ENCODE data around the gene PPIL1.

PPIL1 gene

GRCh38 chr6:36834576-36835341 lies 39.8 kb downstream of the PPIL1 start:
- DNase-seq = peak; percentile 75

- no peak for DNase-seq
These were observed 41.3 kb downstream of the PPIL1 start for GRCh38 chr6:36833182-36833789.

GRCh38 chr6:36832313-36832712 lies 42.3 kb downstream of the PPIL1 start:
- DNase-seq = no peak

GRCh38 chr6:36830577-36830976 lies 44.0 kb downstream of the PPIL1 start:
- DNase-seq = no peak

GRCh38 chr6:36829919-36830544 lies 44.6 kb downstream of the PPIL1 start:
- no peak for DNase-seq

GRCh38 chr6:36827261-36828079 lies 47.1 kb downstream of the PPIL1 start:
- DNase-seq = no peak

GRCh38 chr6:36826520-36827227 lies 47.9 kb downstream of the PPIL1 start:
- DNase-seq = no peak

GRCh38 chr6:36825994-36826393 lies 48.6 kb downstream of the PPIL1 start:
- no peak for DNase-seq

GRCh38 chr6:36825452-36825851 lies 49.2 kb downstream of the PPIL1 start:
- DNase-seq = no peak

- no peak for DNase-seq
These were observed 50.4 kb downstream of the PPIL1 start for GRCh38 chr6:36824253-36824652.

GRCh38 chr6:36823421-36824096 lies 51.0 kb downstream of the PPIL1 start:
- DNase-seq = no peak

GRCh38 chr6:36822506-36823269 lies 51.9 kb downstream of the PPIL1 start:
- peak; percentile 90 for DNase-seq

GRCh38 chr6:36821581-36822335 lies 52.8 kb downstream of the PPIL1 start:
- no peak for DNase-seq

GRCh38 chr6:36820700-36821580 lies 53.7 kb downstream of the PPIL1 start:
- DNase-seq = no peak

- no peak for DNase-seq
These were observed 55.8 kb downstream of the PPIL1 start for GRCh38 chr6:36818756-36819155.

- no peak for DNase-seq
These were observed 56.8 kb downstream of the PPIL1 start for GRCh38 chr6:36817847-36818246.

- DNase-seq = no peak
These were observed 57.3 kb downstream of the PPIL1 start for GRCh38 chr6:36817176-36817817.

- DNase-seq = no peak
These were observed 58.5 kb downstream of the PPIL1 start for GRCh38 chr6:36815962-36816735.

All from eye (tissue), 1 donor.